ENCODE results near the gene INPP4B. TPM values are rescaled to one million over a fixed set of nuclear protein-coding genes. Genes with fewer than 3 reads are reported as not detected.

Gene INPP4B
- total and polyA plus RNA-seq, 2 donors (not counting 1 experiment from before 2014, with no cell fraction given) = 0.03 TPM; not detected in 1

GRCh38 chr4:142778900-142779299, 67.2 kb downstream of the INPP4B start:
- POLR2A ChIA-PET = no interaction called here
- no peaks in the 10 kb centered on the region for H3K9me3 ChIP-seq (ENCODE audit: control extremely low read depth in 1 of 3, control insufficient read depth in 2 of 3, insufficient read depth in 1 of 3, low read length in 2 of 3)
- no peaks in the 10 kb centered on the region for H3K36me3 ChIP-seq (replicated peaks in 1 of 2; ENCODE audit: control extremely low read depth in 1 of 2, control insufficient read depth in 1 of 2, extremely low read depth in 1 of 2, insufficient read depth in 2 of 2, low read length in 1 of 2)
- Mint-ChIP-seq H3K4me3 (no peak overlapping the region), H3K9me3 (ENCODE audit: insufficient read depth) (no peaks in the 10 kb centered on the region), H3K4me1 (no peaks in the 10 kb centered on the region), H3K27ac (no peak overlapping the region), H3K27me3 (no peaks in the 10 kb centered on the region)
- H3K4me1 ChIP-seq (ENCODE audit: control insufficient read depth in 2 of 2, insufficient read depth in 2 of 2, low read length in 2 of 2) = no peaks in the 10 kb centered on the region
- DNase-seq (no peak), ATAC-seq (ENCODE audit: low read depth) (no peak)
- WGBS (ENCODE audit: insufficient coverage) = no CpG with 5 or more reads among the region's 1 CpG
- H3K79me2 ChIP-seq (ENCODE audit: control insufficient read depth, insufficient read depth, low read length) = no peaks in the 10 kb centered on the region
- no peaks in the 10 kb centered on the region for H3K27me3 ChIP-seq (replicated peaks in 1 of 4; ENCODE audit: control extremely low read depth in 1 of 4, control insufficient read depth in 3 of 4, insufficient read depth in 4 of 4, low read length in 3 of 4)
- no peak overlapping the region for H2AFZ ChIP-seq (ENCODE audit: insufficient read depth, low read depth, low read length, poor library complexity, severe bottlenecking)
- H3K9ac ChIP-seq (ENCODE audit: low read length) = no peak overlapping the region
- no peak overlapping the region for H3K4me2 ChIP-seq (replicated peaks; ENCODE audit: low read depth, low read length, poor library complexity, severe bottlenecking)
- TF ChIP-seq CTCF (IDR thresholded peaks at IDR 0.05) (no peak), EZH2 (IDR thresholded peaks at IDR 0.05; ENCODE audit: borderline replicate concordance, insufficient read depth, low read depth, low read length, poor library complexity, severe bottlenecking) (no peak)
- H3K27ac ChIP-seq (ENCODE audit: low read length in 2 of 2) = no peak overlapping the region
- no peaks in the 10 kb centered on the region for H4K20me1 ChIP-seq (ENCODE audit: control insufficient read depth, insufficient read depth, low read length, poor library complexity, severe bottlenecking)
- intact Hi-C loops (cut with micrococcal nuclease) = no loop called here
- CTCF ChIA-PET = no interaction called here
- no peak overlapping the region for H3K4me3 ChIP-seq (ENCODE audit: control extremely low read depth in 1 of 5, extremely low read depth in 1 of 5, insufficient read depth in 1 of 5, low read depth in 2 of 5, low read length in 4 of 5)

GRCh38 chr4:142778430-142778829, 67.7 kb downstream of the INPP4B start:
- intact Hi-C loops (cut with micrococcal nuclease) = no loop called here
- no peaks in the 10 kb centered on the region for H4K20me1 ChIP-seq (ENCODE audit: control insufficient read depth, insufficient read depth, low read length, poor library complexity, severe bottlenecking)
- Mint-ChIP-seq H3K27me3 (no peaks in the 10 kb centered on the region), H3K4me1 (no peaks in the 10 kb centered on the region), H3K9me3 (ENCODE audit: insufficient read depth) (no peaks in the 10 kb centered on the region), H3K4me3 (no peak overlapping the region), H3K27ac (no peak overlapping the region)
- ATAC-seq (ENCODE audit: low read depth) (no peak), DNase-seq (no peak)
- H3K9ac ChIP-seq (ENCODE audit: low read length) = no peak overlapping the region
- ChIA-PET POLR2A (no interaction called here), CTCF (no interaction called here)
- no peaks in the 10 kb centered on the region for H3K27me3 ChIP-seq (replicated peaks in 1 of 4; ENCODE audit: control extremely low read depth in 1 of 4, control insufficient read depth in 3 of 4, insufficient read depth in 4 of 4, low read length in 3 of 4)
- no peak overlapping the region for H3K27ac ChIP-seq (ENCODE audit: low read length in 2 of 2)
- no peaks in the 10 kb centered on the region for H3K79me2 ChIP-seq (ENCODE audit: control insufficient read depth, insufficient read depth, low read length)
- H3K4me3 ChIP-seq (ENCODE audit: control extremely low read depth in 1 of 5, extremely low read depth in 1 of 5, insufficient read depth in 1 of 5, low read depth in 2 of 5, low read length in 4 of 5) = no peak overlapping the region
- WGBS (ENCODE audit: insufficient coverage) = no CpG with 5 or more reads among the region's 1 CpG
- H3K4me2 ChIP-seq (replicated peaks; ENCODE audit: low read depth, low read length, poor library complexity, severe bottlenecking) = no peak overlapping the region
- TF ChIP-seq CTCF (IDR thresholded peaks at IDR 0.05) = no peak
- no peak for TF ChIP-seq EZH2 (IDR thresholded peaks at IDR 0.05; ENCODE audit: borderline replicate concordance, insufficient read depth, low read depth, low read length, poor library complexity, severe bottlenecking)
- H3K36me3 ChIP-seq (replicated peaks in 1 of 2; ENCODE audit: control extremely low read depth in 1 of 2, control insufficient read depth in 1 of 2, extremely low read depth in 1 of 2, insufficient read depth in 2 of 2, low read length in 1 of 2) = no peaks in the 10 kb centered on the region
- H2AFZ ChIP-seq (ENCODE audit: insufficient read depth, low read depth, low read length, poor library complexity, severe bottlenecking) = no peak overlapping the region
- H3K4me1 ChIP-seq (ENCODE audit: control insufficient read depth in 2 of 2, insufficient read depth in 2 of 2, low read length in 2 of 2) = no peaks in the 10 kb centered on the region
- H3K9me3 ChIP-seq (ENCODE audit: control extremely low read depth in 1 of 3, control insufficient read depth in 2 of 3, insufficient read depth in 1 of 3, low read length in 2 of 3) = no peaks in the 10 kb centered on the region

All from B cell (primary cell).